Fibroblast of villous mesenchyme (primary cell): ENCODE measurements around the gene NEDD8. TPM values are rescaled to one million over a fixed set of nuclear protein-coding genes. Genes with fewer than 3 reads are reported as not detected.

Source experiments
- DNase-seq: peaks from one replicate; pipeline ENCODE4 v3.0.0-alpha.2; 2010; ENCODE audit warnings: low read depth
- H3K4me3 ChIP-seq: 2 replicates; pipeline ENCODE4 v1.5.1; 2011; ENCODE audit warnings: low read depth, mild to moderate bottlenecking, low read length
- total RNA-seq: library from RNA; depleted of rRNA; stranded (reverse); fragments of >200 nt; gene quantifications from 2 replicates; pipeline ENCODE4 v1.2.3, GENCODE V29; 2012
- TF ChIP-seq, protein P1 (sequence below): IDR thresholded peaks from 2 replicates; pipeline ENCODE4 v1.5.1; 2012; ENCODE audit warnings: low read depth, mild to moderate bottlenecking, low read length; ENCODE audit not compliant: insufficient read depth

Gene NEDD8
- total RNA-seq, 1 donor = 128 TPM

DNA sequence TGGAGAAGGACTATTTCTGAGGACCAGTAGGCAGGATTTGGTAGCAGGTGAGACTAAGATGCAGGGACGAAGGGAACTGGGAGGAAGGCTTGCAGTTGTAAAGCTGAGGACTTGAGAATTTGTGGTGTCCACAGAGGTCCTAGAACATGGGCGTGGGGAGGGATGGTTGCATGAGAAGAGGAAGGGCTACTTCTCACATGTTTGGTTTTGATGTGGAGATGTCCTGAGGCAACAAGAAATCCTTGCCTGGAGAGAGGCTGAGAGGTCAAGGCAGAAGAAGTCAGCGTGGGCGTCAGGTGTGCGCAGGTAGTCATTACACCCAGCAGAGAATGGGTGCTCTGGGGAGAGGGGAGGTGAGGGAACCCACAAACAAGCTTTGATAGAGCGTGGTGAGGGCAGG lies 44.9 kb upstream of the NEDD8 start:
- no peak for DNase-seq
- TF ChIP-seq, protein P1, sequence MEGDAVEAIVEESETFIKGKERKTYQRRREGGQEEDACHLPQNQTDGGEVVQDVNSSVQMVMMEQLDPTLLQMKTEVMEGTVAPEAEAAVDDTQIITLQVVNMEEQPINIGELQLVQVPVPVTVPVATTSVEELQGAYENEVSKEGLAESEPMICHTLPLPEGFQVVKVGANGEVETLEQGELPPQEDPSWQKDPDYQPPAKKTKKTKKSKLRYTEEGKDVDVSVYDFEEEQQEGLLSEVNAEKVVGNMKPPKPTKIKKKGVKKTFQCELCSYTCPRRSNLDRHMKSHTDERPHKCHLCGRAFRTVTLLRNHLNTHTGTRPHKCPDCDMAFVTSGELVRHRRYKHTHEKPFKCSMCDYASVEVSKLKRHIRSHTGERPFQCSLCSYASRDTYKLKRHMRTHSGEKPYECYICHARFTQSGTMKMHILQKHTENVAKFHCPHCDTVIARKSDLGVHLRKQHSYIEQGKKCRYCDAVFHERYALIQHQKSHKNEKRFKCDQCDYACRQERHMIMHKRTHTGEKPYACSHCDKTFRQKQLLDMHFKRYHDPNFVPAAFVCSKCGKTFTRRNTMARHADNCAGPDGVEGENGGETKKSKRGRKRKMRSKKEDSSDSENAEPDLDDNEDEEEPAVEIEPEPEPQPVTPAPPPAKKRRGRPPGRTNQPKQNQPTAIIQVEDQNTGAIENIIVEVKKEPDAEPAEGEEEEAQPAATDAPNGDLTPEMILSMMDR = no peak

DNA sequence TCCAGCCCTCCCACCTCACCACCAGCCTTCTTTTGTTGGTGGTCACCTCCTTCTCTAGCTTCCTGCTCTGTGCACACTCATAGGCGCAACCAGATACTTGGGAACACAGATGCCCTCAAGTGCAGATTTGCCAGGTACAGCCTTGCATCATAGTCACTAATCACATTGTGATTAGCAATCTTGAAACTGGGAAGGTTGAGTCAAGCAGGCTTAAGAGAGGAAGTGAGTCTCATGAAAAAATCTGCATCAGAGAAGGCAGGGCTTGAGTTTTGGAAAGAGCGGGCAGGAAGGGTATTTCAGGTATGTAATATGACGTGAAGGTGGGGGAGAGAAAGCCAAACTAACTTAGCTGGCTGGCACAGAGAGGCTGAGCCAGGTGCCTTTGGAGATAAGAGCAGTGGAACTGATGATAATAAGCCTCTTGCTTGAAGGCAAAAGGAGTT lies 42.0 kb upstream of the NEDD8 start:
- TF ChIP-seq, protein P1 = no peak
- no peak overlapping the region for H3K4me3 ChIP-seq
- no peak for DNase-seq

More for the DNA sequence above, 44.9 kb upstream of the NEDD8 start:
- no peak overlapping the region for H3K4me3 ChIP-seq

DNA sequence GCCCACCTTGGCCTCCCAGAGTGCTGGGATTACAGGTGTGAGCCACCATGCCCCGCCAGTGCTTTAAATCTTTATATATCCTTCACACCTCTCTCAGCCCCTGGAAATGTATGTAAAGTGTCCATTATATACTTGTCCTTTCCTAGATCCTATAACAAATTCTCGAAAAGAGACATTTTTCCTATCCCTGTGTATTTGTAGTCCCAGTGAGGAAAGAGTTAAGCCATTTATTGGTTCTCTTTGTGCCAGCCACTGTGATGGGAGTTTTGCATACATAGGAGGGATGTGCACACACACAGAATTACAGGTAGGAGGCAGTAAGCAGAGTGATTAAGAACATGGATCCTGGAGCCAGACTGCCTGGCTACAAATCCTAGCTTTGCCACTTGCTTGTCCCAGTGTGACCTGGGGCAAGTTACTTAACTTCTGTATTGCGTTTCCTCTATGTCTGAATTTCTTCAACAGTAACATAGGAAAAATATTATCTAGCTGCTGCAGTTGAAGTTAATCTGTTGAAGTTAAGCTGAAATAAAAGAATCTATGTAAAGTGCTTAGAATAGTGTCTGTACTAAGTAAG lies 41.3 kb upstream of the NEDD8 start:
- TF ChIP-seq, protein P1 = no peak
- no peak overlapping the region for H3K4me3 ChIP-seq
- no peak for DNase-seq

DNA sequence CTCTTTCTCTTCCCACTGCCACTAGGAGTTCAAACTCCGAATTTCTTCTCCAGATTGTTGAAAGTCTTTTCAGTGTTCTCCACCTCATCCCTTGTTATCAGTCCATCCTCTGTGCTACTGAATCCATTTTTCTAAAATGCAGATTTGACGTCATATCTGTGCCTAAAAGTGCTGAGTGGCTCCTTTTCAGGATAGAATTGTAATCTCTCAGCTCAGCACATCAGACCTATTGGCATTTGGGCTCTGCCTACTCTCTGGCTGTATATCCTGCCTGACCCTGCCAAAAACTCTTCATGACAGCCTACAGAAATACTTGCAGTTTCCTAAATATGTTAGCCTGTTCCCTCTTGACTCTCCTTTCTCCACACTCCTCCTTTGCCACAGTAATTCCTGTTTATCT lies 40.3 kb upstream of the NEDD8 start:
- H3K4me3 ChIP-seq = no peak overlapping the region
- no peak for DNase-seq
- TF ChIP-seq, protein P1 = no peak

DNA sequence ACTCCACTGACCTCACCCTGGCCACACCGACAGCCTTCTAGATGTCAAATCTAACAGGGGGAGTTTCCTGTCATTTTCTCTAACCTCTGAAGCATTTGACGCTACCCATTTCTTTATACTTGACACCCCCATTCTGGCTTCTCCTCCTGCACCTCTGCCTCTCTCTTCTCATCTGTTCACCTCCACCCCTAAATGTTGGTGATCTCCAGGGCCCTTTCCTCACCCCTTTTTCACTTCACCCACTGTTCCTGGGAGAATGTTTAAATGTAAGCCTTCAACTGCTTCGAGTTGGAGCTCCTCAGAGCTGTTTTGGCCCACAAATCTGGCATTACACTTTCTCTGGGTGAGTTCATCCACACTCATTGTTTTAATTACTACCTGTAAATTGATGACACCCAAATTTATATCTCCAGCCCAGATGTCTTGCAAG lies 39.7 kb upstream of the NEDD8 start:
- no peak for DNase-seq
- peak overlapping the region; percentile 95 for H3K4me3 ChIP-seq
- TF ChIP-seq, protein P1 = no peak

DNA sequence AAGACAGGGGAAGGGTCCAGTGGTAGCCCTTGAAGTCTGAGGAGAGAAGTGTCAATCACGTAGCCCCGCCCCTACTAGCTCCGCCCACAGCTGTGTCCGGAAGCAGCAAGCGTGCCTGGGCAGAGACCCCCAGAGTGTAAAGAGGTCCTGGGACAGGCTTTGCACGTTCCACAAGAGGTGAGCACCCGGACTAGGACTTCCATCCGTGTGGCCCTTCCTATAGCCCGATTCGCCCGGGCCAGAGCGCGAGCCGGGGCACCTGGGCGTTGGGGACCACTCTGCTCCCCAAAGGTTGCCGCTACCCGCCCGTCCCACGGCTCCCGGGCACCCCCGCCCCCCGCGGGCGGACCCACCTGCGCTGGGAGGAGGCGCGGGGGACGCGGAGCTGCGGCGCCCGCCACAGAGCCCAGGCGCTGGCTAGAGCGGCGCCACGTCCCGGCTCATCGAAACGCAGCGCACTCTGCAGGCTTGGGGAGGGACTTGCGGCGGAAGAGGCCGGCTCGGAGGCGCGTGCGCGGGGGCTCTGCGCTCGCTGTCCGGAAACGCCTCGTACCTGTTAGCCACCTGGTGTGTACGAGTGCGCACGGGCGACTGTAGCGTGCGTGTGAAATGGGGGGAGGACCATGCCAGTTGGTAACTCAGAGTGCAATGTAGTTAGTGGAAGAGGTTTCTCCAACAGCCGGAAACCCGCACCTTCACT lies 39.1 kb upstream of the NEDD8 start, which contains the start of gene RABGGTA:
Gene RABGGTA, minus strand, starts transcription at position 464 of the 700 bp plus-strand sequence. CDS start 482 bp downstream, outside the sequence.
- peak within 1 kb of the TSS; percentile 95 for H3K4me3 ChIP-seq
- TF ChIP-seq, protein P1 = peak; percentile 60
- DNase-seq = peak; percentile 83
